ENCODE results near the gene TTC17.

GRCh38 chr11:43397251-43397650, 38.5 kb downstream of the TTC17 start:
- TF ChIP-seq CTCF (conservative IDR thresholded peaks at IDR 0.05; ENCODE audit: low read length) = no peak
- TF ChIP-seq EZH2phosphoT487 (IDR thresholded peaks at IDR 0.05; ENCODE audit: borderline replicate concordance) = no peak

Data from Loucy (cell line).